CD14-positive monocyte (primary cell): ENCODE results near the gene QSOX1. TPM values are rescaled to one million over a fixed set of nuclear protein-coding genes. Genes with fewer than 3 reads are reported as not detected.

Source experiments
- DNase-seq, 3 donors: peaks; one replicate each; pipeline ENCODE4 v3.0.0-alpha.2; 2011 to 2022
- H2AFZ ChIP-seq: 2 replicates; pipeline ENCODE4 v1.6.0; 2012; ENCODE audit warnings: mild to moderate bottlenecking, low read depth, low read length, inconsistent platforms; ENCODE audit not compliant: insufficient read depth, poor library complexity, severe bottlenecking
- H3K27ac ChIP-seq, 2 donors: 1 replicate in 1 of 2; 2 replicates in 1 of 2; pipeline ENCODE4 v1.5.1; 2012 to 2013; ENCODE audit warnings: low read length in 2 of 2, control low read depth in 1 of 2, inconsistent platforms in 1 of 2, low read depth in 1 of 2, mild to moderate bottlenecking in 1 of 2
- H3K27me3 ChIP-seq, 2 donors: one replicate each; pipeline versions ENCODE4 v1.6.0 to v1.6.1; 2011 to 2013; ENCODE audit warnings: low read length in 2 of 2; ENCODE audit not compliant: control insufficient read depth in 2 of 2, insufficient read depth in 2 of 2
- H3K36me3 ChIP-seq, 2 donors: replicated peaks in 1 of 2; 1 replicate in 1 of 2; 2 replicates in 1 of 2; pipeline versions ENCODE4 v1.5.1 to v1.6.1; 2012 to 2013; ENCODE audit warnings: low read length in 2 of 2, control low read depth in 1 of 2, inconsistent platforms in 1 of 2, mild to moderate bottlenecking in 1 of 2; ENCODE audit not compliant: insufficient read depth in 2 of 2, control insufficient read depth in 1 of 2
- H3K4me1 ChIP-seq, 2 donors: 1 replicate in 1 of 2; 2 replicates in 1 of 2; pipeline versions ENCODE4 v1.5.1 to v1.6.1; 2012 to 2013; ENCODE audit warnings: low read length in 2 of 2, control low read depth in 1 of 2, inconsistent platforms in 1 of 2, mild to moderate bottlenecking in 1 of 2, moderate library complexity in 1 of 2; ENCODE audit not compliant: insufficient read depth in 2 of 2, control insufficient read depth in 1 of 2
- H3K4me2 ChIP-seq: replicated peaks from 2 replicates; pipeline ENCODE3; 2012; ENCODE audit warnings: low read length, moderate library complexity, mild to moderate bottlenecking; ENCODE audit not compliant: poor library complexity, severe bottlenecking; ENCODE audit errors: extremely low read depth
- H3K4me3 ChIP-seq, 3 experiments: fragments of 200-600 bp in 1 of 3; sonication (generic) in 1 of 3; replicated peaks in 1 of 3; 1 replicate in 2 of 3; 2 replicates in 1 of 3; pipeline ENCODE4 v1.5.1; 2011 to 2013; ENCODE audit warnings: low read length in 3 of 3, mild to moderate bottlenecking in 3 of 3, control low read depth in 2 of 3, low read depth in 2 of 3, inconsistent platforms in 1 of 3, moderate library complexity in 1 of 3
- H3K79me2 ChIP-seq: 2 replicates; pipeline ENCODE4 v1.6.0; 2012; ENCODE audit warnings: mild to moderate bottlenecking, control low read depth, inconsistent platforms, low read length, moderate library complexity; ENCODE audit not compliant: insufficient read depth
- H3K9ac ChIP-seq: 2 replicates; pipeline ENCODE4 v1.6.0; 2017; ENCODE audit warnings: low read length, mild to moderate bottlenecking; ENCODE audit not compliant: insufficient read depth, poor library complexity, severe bottlenecking
- H3K9me3 ChIP-seq, 2 donors: replicated peaks in 1 of 2; 1 replicate in 1 of 2; 2 replicates in 1 of 2; pipeline versions ENCODE4 v1.5.1 to v1.6.1; 2012 to 2013; ENCODE audit warnings: low read length in 2 of 2, control low read depth in 1 of 2; ENCODE audit not compliant: control insufficient read depth in 1 of 2, insufficient read depth in 1 of 2
- H4K20me1 ChIP-seq: 2 replicates; pipeline ENCODE4 v1.6.0; 2012; ENCODE audit warnings: mild to moderate bottlenecking, low read length, control low read depth, moderate library complexity; ENCODE audit not compliant: insufficient read depth
- H3K27ac Mint-ChIP-seq, 7 donors: one replicate each; pipeline ENCODE4 v1.8.0; 2020; ENCODE audit warnings: mild to moderate bottlenecking in 7 of 7, mixed read lengths in 7 of 7, moderate library complexity in 6 of 7, inconsistent platforms in 2 of 7
- H3K27me3 Mint-ChIP-seq, 3 donors: one replicate each; pipeline ENCODE4 v1.8.0; 2021 to 2022; ENCODE audit warnings: low read depth in 3 of 3, mild to moderate bottlenecking in 3 of 3, mixed read lengths in 3 of 3, moderate library complexity in 3 of 3, inconsistent platforms in 1 of 3
- H3K36me3 Mint-ChIP-seq, 2 donors: one replicate each; pipeline ENCODE4 v1.8.0; 2020; ENCODE audit warnings: mixed read lengths in 2 of 2, inconsistent platforms in 1 of 2, mild to moderate bottlenecking in 1 of 2
- H3K4me1 Mint-ChIP-seq: one replicate; pipeline ENCODE4 v1.8.0; 2020; ENCODE audit warnings: mild to moderate bottlenecking, mixed read lengths
- H3K4me3 Mint-ChIP-seq, 2 donors: one replicate each; pipeline ENCODE4 v1.8.0; 2020; ENCODE audit warnings: mild to moderate bottlenecking in 2 of 2, mixed read lengths in 2 of 2, moderate library complexity in 1 of 2
- H3K9me3 Mint-ChIP-seq, 7 donors: one replicate each; pipeline ENCODE4 v1.8.0; 2020 to 2022; ENCODE audit warnings: mixed read lengths in 7 of 7, mild to moderate bottlenecking in 6 of 7, moderate library complexity in 6 of 7, inconsistent platforms in 2 of 7
- WGBS: methylation state at CpG from one replicate; pipeline ENCODE4 v1.1.5; 2013; ENCODE audit warnings: missing lambda C conversion rate; ENCODE audit not compliant: insufficient coverage; 5-methylcytosine and 5-hydroxymethylcytosine counted together
- intact Hi-C, 2 donors: fragments of 100-400 bp; cut with micrococcal nuclease; formaldehyde crosslinking; loops; one replicate each; pipeline versions ENCODE4 v1.15.0 to v1.15.1; 2023
- polyA plus RNA-seq, 3 donors: library from polyadenylated mRNA; depleted of rRNA in 1 of 3; unstranded in 2 of 3; stranded (reverse) in 1 of 3; fragments of 300-500 nt in 2 of 3; fragments of >200 nt in 1 of 3; fragmentation: Illumina TruSeq in 2 of 3; gene quantifications; 1 replicate in 2 of 3; 2 replicates in 1 of 3; pipeline ENCODE4 v1.2.3, GENCODE V29; 2012 to 2021
- TF ChIP-seq, protein P1 (sequence below): fragments of 200-600 bp; IDR thresholded peaks from one replicate; pipeline ENCODE4 v1.8.0; 2022; ENCODE audit warnings: antibody characterized with exemption, mild to moderate bottlenecking

Gene QSOX1
- polyA plus RNA-seq, 3 donors = 34.5 to 86.5 (median 35.8) TPM

GRCh38 chr1:180241716-180242544 is 87.3 kb downstream of the QSOX1 start:
- Mint-ChIP-seq H3K36me3 (no peaks in the 10 kb centered on the region), H3K9me3 (peaks cover 0 to 8% (median 2%) of the 10 kb centered on the region in 7 donors), H3K4me3 (peak overlapping the region in 1 of 2 donors; percentile 64), H3K4me1 (peaks cover 5% of the 10 kb centered on the region), H3K27me3 (peaks cover 68 to 69% (median 69%) of the 10 kb centered on the region in 3 donors), H3K27ac (peak overlapping the region in 1 of 7 donors; percentile 53)
- H3K9ac ChIP-seq = no peak overlapping the region
- no peaks in the 10 kb centered on the region for H3K36me3 ChIP-seq
- H3K27ac ChIP-seq = no peak overlapping the region
- H3K4me1 ChIP-seq = peaks cover 2 to 3% of the 10 kb centered on the region in 2 donors
- no peak overlapping the region for H2AFZ ChIP-seq
- no peak for DNase-seq
- 93% methylated on average over 5 of the region's 8 CpGs for WGBS
- no peak overlapping the region for H3K4me3 ChIP-seq
- H3K9me3 ChIP-seq = peaks cover 0 to 21% of the 10 kb centered on the region in 2 donors
- no peaks in the 10 kb centered on the region for H4K20me1 ChIP-seq
- TF ChIP-seq, protein P1, sequence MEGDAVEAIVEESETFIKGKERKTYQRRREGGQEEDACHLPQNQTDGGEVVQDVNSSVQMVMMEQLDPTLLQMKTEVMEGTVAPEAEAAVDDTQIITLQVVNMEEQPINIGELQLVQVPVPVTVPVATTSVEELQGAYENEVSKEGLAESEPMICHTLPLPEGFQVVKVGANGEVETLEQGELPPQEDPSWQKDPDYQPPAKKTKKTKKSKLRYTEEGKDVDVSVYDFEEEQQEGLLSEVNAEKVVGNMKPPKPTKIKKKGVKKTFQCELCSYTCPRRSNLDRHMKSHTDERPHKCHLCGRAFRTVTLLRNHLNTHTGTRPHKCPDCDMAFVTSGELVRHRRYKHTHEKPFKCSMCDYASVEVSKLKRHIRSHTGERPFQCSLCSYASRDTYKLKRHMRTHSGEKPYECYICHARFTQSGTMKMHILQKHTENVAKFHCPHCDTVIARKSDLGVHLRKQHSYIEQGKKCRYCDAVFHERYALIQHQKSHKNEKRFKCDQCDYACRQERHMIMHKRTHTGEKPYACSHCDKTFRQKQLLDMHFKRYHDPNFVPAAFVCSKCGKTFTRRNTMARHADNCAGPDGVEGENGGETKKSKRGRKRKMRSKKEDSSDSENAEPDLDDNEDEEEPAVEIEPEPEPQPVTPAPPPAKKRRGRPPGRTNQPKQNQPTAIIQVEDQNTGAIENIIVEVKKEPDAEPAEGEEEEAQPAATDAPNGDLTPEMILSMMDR = no peak
- H3K4me2 ChIP-seq = no peak overlapping the region
- no peaks in the 10 kb centered on the region for H3K79me2 ChIP-seq
- H3K27me3 ChIP-seq = peaks cover 59 to 64% of the 10 kb centered on the region in 2 donors
- intact Hi-C loops = no loop called here

DNA sequence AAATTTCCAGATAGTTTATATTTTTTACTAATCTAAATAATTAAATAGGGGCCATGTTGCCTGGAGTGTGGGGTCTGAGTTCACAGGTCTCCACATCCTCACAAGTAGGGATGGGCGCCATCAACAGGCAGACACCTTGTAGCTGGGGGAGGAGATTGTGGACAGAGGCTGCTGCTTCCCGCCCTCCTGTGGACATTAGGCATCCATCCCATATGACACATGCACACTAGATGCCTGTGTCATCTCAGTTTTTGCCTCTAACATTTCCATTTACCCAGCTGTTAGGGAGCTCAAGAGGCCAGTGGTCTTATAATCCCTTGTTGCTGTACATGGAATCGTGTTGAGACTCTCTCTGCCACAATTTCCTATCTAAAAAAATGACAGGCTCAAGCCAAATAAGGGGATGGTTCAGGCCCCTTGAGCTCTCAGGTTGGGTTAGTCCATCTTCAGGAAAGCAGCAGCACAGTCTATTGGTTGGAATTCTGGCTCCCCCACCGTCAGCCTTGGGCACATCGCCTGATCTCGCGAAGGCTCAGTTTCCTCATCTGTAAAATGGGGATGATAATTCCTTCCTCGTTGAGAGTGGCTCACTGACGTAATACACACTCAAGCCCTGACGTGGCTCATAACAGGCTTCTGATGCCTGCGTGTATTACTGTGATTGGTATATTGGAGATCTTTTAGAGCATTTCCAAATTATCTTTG is 89.0 kb downstream of the QSOX1 start:
- Mint-ChIP-seq H3K36me3 (no peaks in the 10 kb centered on the region), H3K27me3 (peaks cover 51 to 54% (median 53%) of the 10 kb centered on the region in 3 donors), H3K27ac (no peak overlapping the region), H3K4me1 (peaks cover 10% of the 10 kb centered on the region), H3K4me3 (no peak overlapping the region), H3K9me3 (peaks cover 0 to under 1% (median 0%) of the 10 kb centered on the region in 7 donors)
- no peak for DNase-seq
- no peaks in the 10 kb centered on the region for H3K79me2 ChIP-seq
- H3K4me2 ChIP-seq = no peak overlapping the region
- intact Hi-C loops = no loop called here
- H3K27ac ChIP-seq = no peak overlapping the region
- no peaks in the 10 kb centered on the region for H4K20me1 ChIP-seq
- peaks cover 42 to 47% of the 10 kb centered on the region in 2 donors for H3K27me3 ChIP-seq
- peaks cover 0 to 9% of the 10 kb centered on the region in 2 donors for H3K9me3 ChIP-seq
- WGBS = 93% methylated on average over 2 of the region's 11 CpGs
- no peak overlapping the region for H2AFZ ChIP-seq
- H3K36me3 ChIP-seq = no peaks in the 10 kb centered on the region
- peaks cover 6 to 9% of the 10 kb centered on the region in 2 donors for H3K4me1 ChIP-seq
- H3K9ac ChIP-seq = no peak overlapping the region
- TF ChIP-seq, protein P1 = no peak
- no peak overlapping the region for H3K4me3 ChIP-seq
